Trophoblast cell (in vitro differentiated cells and primary cell): ENCODE measurements around the gene C1GALT1.

Experiments
- DNase-seq, 2 donors: peaks; one replicate each; pipeline ENCODE4 v3.0.0-alpha.2; 2016
- H2AFZ ChIP-seq: 2 replicates; pipeline ENCODE4 v1.6.1; 2013; ENCODE audit warnings: low read length, moderate library complexity, mild to moderate bottlenecking; ENCODE audit not compliant: insufficient read depth, poor library complexity
- H2AK5ac ChIP-seq: 2 replicates; pipeline ENCODE4 v1.6.1; 2013; ENCODE audit warnings: mild to moderate bottlenecking, low read length
- H2BK120ac ChIP-seq: 2 replicates; pipeline ENCODE4 v1.6.1; 2013; ENCODE audit warnings: low read length, mild to moderate bottlenecking, moderate library complexity; ENCODE audit not compliant: insufficient read depth, poor library complexity
- H2BK12ac ChIP-seq: 2 replicates; pipeline ENCODE4 v1.6.1; 2013; ENCODE audit warnings: mild to moderate bottlenecking, low read length, moderate library complexity
- H2BK5ac ChIP-seq: 2 replicates; pipeline ENCODE4 v1.6.1; 2013; ENCODE audit warnings: low read length, low read depth, moderate library complexity, mild to moderate bottlenecking; ENCODE audit not compliant: poor library complexity
- H3K14ac ChIP-seq: 2 replicates; pipeline ENCODE4 v1.6.1; 2013; ENCODE audit warnings: mild to moderate bottlenecking, low read length
- H3K18ac ChIP-seq: 2 replicates; pipeline ENCODE4 v1.6.1; 2013; ENCODE audit warnings: mild to moderate bottlenecking, low read length
- H3K23ac ChIP-seq: 2 replicates; pipeline ENCODE4 v1.6.1; 2013; ENCODE audit warnings: low read length
- H3K27ac ChIP-seq: 2 replicates; pipeline ENCODE4 v1.5.1; 2013; ENCODE audit warnings: low read depth, mild to moderate bottlenecking, inconsistent platforms, low read length, moderate library complexity
- H3K27me3 ChIP-seq: 2 replicates; pipeline ENCODE4 v1.6.1; 2013; ENCODE audit warnings: inconsistent platforms, mild to moderate bottlenecking, low read length, moderate library complexity; ENCODE audit not compliant: insufficient read depth
- H3K36me3 ChIP-seq, 2 experiments: 1 replicate in 1 of 2; 2 replicates in 1 of 2; pipeline ENCODE4 v1.6.1; 2013; ENCODE audit warnings: low read length in 2 of 2, mild to moderate bottlenecking in 2 of 2, moderate library complexity in 1 of 2; ENCODE audit not compliant: insufficient read depth in 2 of 2, control insufficient read depth in 1 of 2
- H3K4ac ChIP-seq: 2 replicates; pipeline ENCODE4 v1.6.1; 2013; ENCODE audit warnings: low read depth, mild to moderate bottlenecking, low read length, moderate library complexity
- H3K4me1 ChIP-seq, 2 experiments: 1 replicate in 1 of 2; 2 replicates in 1 of 2; pipeline ENCODE4 v1.6.1; 2013; ENCODE audit warnings: low read length in 2 of 2, mild to moderate bottlenecking in 2 of 2, moderate library complexity in 1 of 2; ENCODE audit not compliant: insufficient read depth in 2 of 2, control insufficient read depth in 1 of 2
- H3K4me2 ChIP-seq: 2 replicates; pipeline ENCODE4 v1.6.1; 2013; ENCODE audit warnings: inconsistent platforms, mild to moderate bottlenecking, low read length, moderate library complexity
- H3K4me3 ChIP-seq: 2 replicates; pipeline ENCODE4 v1.5.1; 2013; ENCODE audit warnings: mild to moderate bottlenecking, low read depth, low read length, inconsistent platforms
- H3K79me1 ChIP-seq: one replicate; pipeline ENCODE4 v1.6.1; 2013; ENCODE audit warnings: low read length
- H3K79me2 ChIP-seq: 2 replicates; pipeline ENCODE4 v1.6.1; 2013; ENCODE audit warnings: low read length, mild to moderate bottlenecking; ENCODE audit not compliant: control insufficient read depth, insufficient read depth, poor library complexity
- H3K9ac ChIP-seq: 2 replicates; pipeline ENCODE4 v1.6.1; 2013; ENCODE audit warnings: mild to moderate bottlenecking, low read length
- H3K9me3 ChIP-seq: 2 replicates; pipeline ENCODE4 v1.6.1; 2013; ENCODE audit warnings: low read depth, mild to moderate bottlenecking, control low read depth, inconsistent platforms, low read length; ENCODE audit not compliant: insufficient read depth
- H4K12ac ChIP-seq: 2 replicates; pipeline ENCODE4 v1.6.1; 2013; ENCODE audit warnings: low read depth, mild to moderate bottlenecking, low read length, moderate library complexity
- H4K8ac ChIP-seq: 2 replicates; pipeline ENCODE4 v1.6.1; 2013; ENCODE audit warnings: low read depth, mild to moderate bottlenecking, low read length, moderate library complexity
- H4K91ac ChIP-seq: one replicate; pipeline ENCODE4 v1.6.1; 2013; ENCODE audit warnings: low read depth, mild to moderate bottlenecking, low read length, moderate library complexity
- WGBS: extraction: QIAGEN DNeasy Blood & Tissue Kit; methylation state at CpG from one replicate; pipeline ENCODE4 v1.1.7; 2013; ENCODE audit warnings: missing lambda C conversion rate; ENCODE audit not compliant: insufficient read length, insufficient coverage; ENCODE audit errors: extremely low coverage; 5-methylcytosine and 5-hydroxymethylcytosine counted together

C1GALT1 gene

GRCh38 chr7:7146837-7147236 is 35.5 kb upstream of the C1GALT1 start:
- Histone ChIP-seq H3K79me2 (no peaks in the 10 kb centered on the region), H3K79me1 (no peaks in the 10 kb centered on the region), H3K23ac (no peak overlapping the region), H3K9ac (no peak overlapping the region), H4K91ac (no peak overlapping the region), H2BK12ac (no peak overlapping the region), H3K27ac (no peak overlapping the region), H3K4me1 (peaks cover 3 to 7% of the 10 kb centered on the region in 2 experiments), H3K9me3 (peaks cover 5% of the 10 kb centered on the region), H3K4me2 (no peak overlapping the region), H3K27me3 (no peaks in the 10 kb centered on the region), H2BK120ac (no peak overlapping the region), H3K4me3 (no peak overlapping the region), H3K4ac (no peak overlapping the region), H2AFZ (no peak overlapping the region), H2BK5ac (no peak overlapping the region), H3K18ac (no peak overlapping the region), H4K12ac (no peak overlapping the region), H3K14ac (no peak overlapping the region), H4K8ac (no peak overlapping the region), H3K36me3 (no peaks in the 10 kb centered on the region), H2AK5ac (no peak overlapping the region)
- WGBS, result no CpG with 5 or more reads among the region's 3 CpGs
- no peak for DNase-seq

GRCh38 chr7:7148798-7149481 is 33.4 kb upstream of the C1GALT1 start:
- Histone ChIP-seq H4K12ac (no peak overlapping the region), H3K18ac (no peak overlapping the region), H3K79me2 (no peaks in the 10 kb centered on the region), H3K23ac (no peak overlapping the region), H2BK120ac (no peak overlapping the region), H3K27me3 (no peaks in the 10 kb centered on the region), H4K91ac (no peak overlapping the region), H4K8ac (no peak overlapping the region), H3K4ac (no peak overlapping the region), H3K4me2 (no peak overlapping the region), H2BK5ac (no peak overlapping the region), H2AFZ (no peak overlapping the region), H3K4me1 (peaks cover 3 to 7% of the 10 kb centered on the region in 2 experiments), H3K9me3 (peaks cover 8% of the 10 kb centered on the region), H3K14ac (no peak overlapping the region), H3K36me3 (no peaks in the 10 kb centered on the region), H3K79me1 (no peaks in the 10 kb centered on the region), H2BK12ac (no peak overlapping the region), H2AK5ac (no peak overlapping the region), H3K4me3 (no peak overlapping the region), H3K9ac (no peak overlapping the region), H3K27ac (no peak overlapping the region)
- DNase-seq, result no peak
- WGBS, result no CpG with 5 or more reads among the region's 7 CpGs

DNA sequence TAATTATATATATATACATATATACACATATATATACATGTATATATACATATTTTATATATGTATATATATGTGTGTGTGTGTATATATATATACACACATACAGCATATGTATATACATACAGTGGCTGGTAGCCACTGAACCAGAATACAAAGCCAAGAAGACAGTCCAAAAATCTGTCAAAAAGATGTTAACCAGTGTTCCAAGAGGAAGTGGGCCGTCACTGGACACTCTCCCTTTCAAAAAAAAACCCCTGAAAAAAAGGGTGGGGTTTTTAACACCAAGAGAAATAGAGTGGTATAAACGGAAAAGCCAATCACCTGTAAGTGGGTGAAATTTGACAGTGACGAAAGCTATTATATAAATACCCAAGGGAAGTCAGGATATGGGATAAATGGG is 31.1 kb upstream of the C1GALT1 start:
- Histone ChIP-seq H3K36me3 (no peaks in the 10 kb centered on the region), H2AK5ac (no peak overlapping the region), H2AFZ (no peak overlapping the region), H4K12ac (no peak overlapping the region), H3K4me3 (no peak overlapping the region), H3K9me3 (peaks cover 3% of the 10 kb centered on the region), H2BK12ac (no peak overlapping the region), H3K4me1 (peaks cover 3 to 7% of the 10 kb centered on the region in 2 experiments), H3K18ac (no peak overlapping the region), H3K27ac (no peak overlapping the region), H3K79me1 (no peaks in the 10 kb centered on the region), H3K9ac (no peak overlapping the region), H3K14ac (no peak overlapping the region), H3K4ac (no peak overlapping the region), H3K4me2 (no peak overlapping the region), H3K27me3 (no peaks in the 10 kb centered on the region), H4K91ac (no peak overlapping the region), H4K8ac (no peak overlapping the region), H3K23ac (no peak overlapping the region), H3K79me2 (no peaks in the 10 kb centered on the region), H2BK5ac (no peak overlapping the region), H2BK120ac (no peak overlapping the region)
- DNase-seq, result no peak
- no CpG with 5 or more reads among the region's 3 CpGs for WGBS

GRCh38 chr7:7151865-7152264 is 30.5 kb upstream of the C1GALT1 start:
- Histone ChIP-seq H3K79me1 (no peaks in the 10 kb centered on the region), H3K4ac (no peak overlapping the region), H2BK5ac (peak overlapping the region; percentile 31), H2BK120ac (no peak overlapping the region), H3K9me3 (peaks cover 3% of the 10 kb centered on the region), H3K36me3 (no peaks in the 10 kb centered on the region), H2AK5ac (peak overlapping the region; percentile 37), H3K23ac (no peak overlapping the region), H3K4me1 (peaks cover 3 to 7% of the 10 kb centered on the region in 2 experiments), H3K4me2 (no peak overlapping the region), H4K91ac (peak overlapping the region; percentile 14), H2AFZ (no peak overlapping the region), H3K4me3 (no peak overlapping the region), H4K12ac (no peak overlapping the region), H3K27ac (no peak overlapping the region), H3K14ac (no peak overlapping the region), H3K18ac (no peak overlapping the region), H3K79me2 (no peaks in the 10 kb centered on the region), H2BK12ac (peak overlapping the region; percentile 58), H4K8ac (no peak overlapping the region), H3K9ac (no peak overlapping the region), H3K27me3 (no peaks in the 10 kb centered on the region)
- WGBS, result no CpG with 5 or more reads among the region's 1 CpG
- DNase-seq, result no peak
